ENCODE measurements around the gene MCCC1.
"Not testable (repeated sequence)": the region's sequence is repeated elsewhere in the genome, so short reads cannot be mapped to it uniquely, and the experiment has no call there.

- TF ChIP-seq, protein P1, sequence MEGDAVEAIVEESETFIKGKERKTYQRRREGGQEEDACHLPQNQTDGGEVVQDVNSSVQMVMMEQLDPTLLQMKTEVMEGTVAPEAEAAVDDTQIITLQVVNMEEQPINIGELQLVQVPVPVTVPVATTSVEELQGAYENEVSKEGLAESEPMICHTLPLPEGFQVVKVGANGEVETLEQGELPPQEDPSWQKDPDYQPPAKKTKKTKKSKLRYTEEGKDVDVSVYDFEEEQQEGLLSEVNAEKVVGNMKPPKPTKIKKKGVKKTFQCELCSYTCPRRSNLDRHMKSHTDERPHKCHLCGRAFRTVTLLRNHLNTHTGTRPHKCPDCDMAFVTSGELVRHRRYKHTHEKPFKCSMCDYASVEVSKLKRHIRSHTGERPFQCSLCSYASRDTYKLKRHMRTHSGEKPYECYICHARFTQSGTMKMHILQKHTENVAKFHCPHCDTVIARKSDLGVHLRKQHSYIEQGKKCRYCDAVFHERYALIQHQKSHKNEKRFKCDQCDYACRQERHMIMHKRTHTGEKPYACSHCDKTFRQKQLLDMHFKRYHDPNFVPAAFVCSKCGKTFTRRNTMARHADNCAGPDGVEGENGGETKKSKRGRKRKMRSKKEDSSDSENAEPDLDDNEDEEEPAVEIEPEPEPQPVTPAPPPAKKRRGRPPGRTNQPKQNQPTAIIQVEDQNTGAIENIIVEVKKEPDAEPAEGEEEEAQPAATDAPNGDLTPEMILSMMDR (IDR thresholded peaks at IDR 0.05 in 4 of 5, conservative IDR thresholded peaks at IDR 0.05 in 1 of 5), result not testable (repeated sequence)
- TF ChIP-seq POLR2A (IDR thresholded peaks at IDR 0.05), result not testable (repeated sequence)
These were observed 105.7 kb downstream of the MCCC1 start for GRCh38 chr3:182993486-182994201.

Data from gastrocnemius medialis (tissue), 4 donors.